ENCODE data around the gene ANGPTL4. TPM values are rescaled to one million over a fixed set of nuclear protein-coding genes. Genes with fewer than 3 reads are reported as not detected.
A peak's percentile ranks its signal among the peaks of the same experiment; 100 is the strongest.

ANGPTL4 gene
- total and polyA plus RNA-seq, 2 of the 13 experiments (the other 11 are each of a cell fraction or from before 2014, with no cell fraction given) = 0.80 to 21.7 TPM

- FAIRE-seq = no peak
- TF ChIP-seq HOXA5 (CRISPR knock-in tag; IDR thresholded peaks at IDR 0.05) (no peak), AGO2 (optimal IDR thresholded peaks at IDR 0.05; ENCODE audit: low read depth, low read length) (peak; percentile 18)
- intact Hi-C loops (cut with micrococcal nuclease; ENCODE audit: unreplicated experiment) = no loop called here
These were observed 33.9 kb downstream of the ANGPTL4 start for GRCh38 chr19:8397746-8398310.

GRCh38 chr19:8398311-8398771 lies 34.4 kb downstream of the ANGPTL4 start:
- Histone ChIP-seq H3K4me3 (replicated peaks in 1 of 3; ENCODE audit: insufficient read depth in 1 of 3, low read depth in 2 of 3, low read length in 3 of 3) (no peak overlapping the region), H3K36me3 (replicated peaks in 1 of 2; ENCODE audit: control insufficient read depth in 1 of 2, insufficient read depth in 2 of 2, low read length in 2 of 2) (peaks cover 6 to 20% of the 10 kb centered on the region in 2 experiments; a peak in 4 of 5 replicates), H3K4me1 (ENCODE audit: insufficient read depth, low read length) (peaks cover 47% of the 10 kb centered on the region), H4K20me1 (ENCODE audit: insufficient read depth, low read length) (peaks cover 4% of the 10 kb centered on the region), H3K9me3 (ENCODE audit: low read length) (no peaks in the 10 kb centered on the region), H3K27me3 (ENCODE audit: control insufficient read depth in 1 of 2, insufficient read depth in 2 of 2, low read length in 2 of 2) (no peaks in the 10 kb centered on the region), H3K4me2 (ENCODE audit: low read depth, low read length) (no peak overlapping the region), H2AFZ (ENCODE audit: low read length) (no peak overlapping the region), H3K79me2 (ENCODE audit: insufficient read depth, low read length) (peaks cover 32% of the 10 kb centered on the region), H3K27ac (ENCODE audit: extremely low read length, insufficient read depth, low read length) (no peak overlapping the region), H3K9ac (ENCODE audit: insufficient read depth, low read depth, low read length) (no peak overlapping the region)
- POLR2A ChIA-PET = interaction anchor here (0.6 kb wide), 1 partner anchor 50 kb away, joined by 3 read pairs; no protein-coding TSS in a partner anchor
- no peak for FAIRE-seq
- CTCF ChIA-PET (ENCODE audit: low intra/inter-chr PET ratio, low total read pairs) = no interaction called here
- in situ Hi-C loops (cut with HindIII; ENCODE audit: extremely low pct_ligation_motif_present, low pct_unique_long_range_greater_than_20kb) = loop anchor here (5.0 kb wide), 1 partner anchor 46 kb away; no protein-coding TSS in a partner anchor
- TF ChIP-seq ZFP90 (CRISPR knock-in tag; IDR thresholded peaks at IDR 0.05; ENCODE audit: borderline replicate concordance) = no peak
- no peak for TF ChIP-seq ZNF619 (CRISPR knock-in tag; IDR thresholded peaks at IDR 0.05)
- WGBS (ENCODE audit: low lambda C conversion rate) = 100% methylated on average over 2 of the region's 9 CpGs
- intact Hi-C loops (cut with micrococcal nuclease; ENCODE audit: unreplicated experiment) = no loop called here
- no TSS peak for BruUV-seq (replicated peaks)
- no peak for ATAC-seq
- DNase-seq (ENCODE audit: low spot score) = no peak

More at GRCh38 chr19:8397746-8398310, 33.9 kb downstream of the ANGPTL4 start:
- no peaks in the 10 kb centered on the region for H3K27me3 ChIP-seq (ENCODE audit: control insufficient read depth in 1 of 2, insufficient read depth in 2 of 2, low read length in 2 of 2)
- peaks cover 52% of the 10 kb centered on the region for H3K4me1 ChIP-seq (ENCODE audit: insufficient read depth, low read length)
- ChIA-PET POLR2A (no interaction called here), CTCF (ENCODE audit: low intra/inter-chr PET ratio, low total read pairs) (interaction anchor here (2.7 kb wide), 1 partner anchor 44 kb away, joined by 35 read pairs; no protein-coding TSS in a partner anchor)
- peaks cover 4 to 16% of the 10 kb centered on the region in 2 experiments; a peak in 4 of 5 replicates for H3K36me3 ChIP-seq (replicated peaks in 1 of 2; ENCODE audit: control insufficient read depth in 1 of 2, insufficient read depth in 2 of 2, low read length in 2 of 2)
- 90% methylated on average over 2 of the region's 10 CpGs for WGBS (ENCODE audit: low lambda C conversion rate)
- no peak overlapping the region for H3K4me2 ChIP-seq (ENCODE audit: low read depth, low read length)
- H3K9me3 ChIP-seq (ENCODE audit: low read length) = no peaks in the 10 kb centered on the region
- in situ Hi-C loops (cut with HindIII; ENCODE audit: extremely low pct_ligation_motif_present, low pct_unique_long_range_greater_than_20kb) = loop anchor here (5.0 kb wide), 1 partner anchor 46 kb away; no protein-coding TSS in a partner anchor
- H3K4me3 ChIP-seq (replicated peaks in 1 of 3; ENCODE audit: insufficient read depth in 1 of 3, low read depth in 2 of 3, low read length in 3 of 3) = no peak overlapping the region
- H2AFZ ChIP-seq (ENCODE audit: low read length) = no peak overlapping the region
- no peak for DNase-seq (ENCODE audit: low spot score)
- ATAC-seq = no peak
- H3K27ac ChIP-seq (ENCODE audit: extremely low read length, insufficient read depth, low read length) = no peak overlapping the region
- H3K9ac ChIP-seq (ENCODE audit: insufficient read depth, low read depth, low read length) = no peak overlapping the region
- no TSS peak for BruUV-seq (replicated peaks)
- H3K79me2 ChIP-seq (ENCODE audit: insufficient read depth, low read length) = peaks cover 37% of the 10 kb centered on the region
- H4K20me1 ChIP-seq (ENCODE audit: insufficient read depth, low read length) = peaks cover 4% of the 10 kb centered on the region
